Testis (tissue), 2 donors: ENCODE measurements around the gene ACBD5.

Experiments
- POLR2A ChIP-seq: fragments of 450-650 bp; IDR thresholded peaks from one replicate; pipeline ENCODE4 v1.6.1; 2017; ENCODE audit warnings: antibody characterized with exemption, mild to moderate bottlenecking, moderate library complexity
- TF ChIP-seq, protein P1 (sequence below), 3 experiments: fragments of 450-650 bp in 2 of 3; fragments of 200-600 bp in 1 of 3; sonication (generic) in 1 of 3; IDR thresholded peaks; one replicate each; pipeline ENCODE4 v1.5.1; 2016 to 2019; ENCODE audit warnings: antibody characterized with exemption in 3 of 3, mild to moderate bottlenecking in 2 of 3, moderate library complexity in 1 of 3

DNA sequence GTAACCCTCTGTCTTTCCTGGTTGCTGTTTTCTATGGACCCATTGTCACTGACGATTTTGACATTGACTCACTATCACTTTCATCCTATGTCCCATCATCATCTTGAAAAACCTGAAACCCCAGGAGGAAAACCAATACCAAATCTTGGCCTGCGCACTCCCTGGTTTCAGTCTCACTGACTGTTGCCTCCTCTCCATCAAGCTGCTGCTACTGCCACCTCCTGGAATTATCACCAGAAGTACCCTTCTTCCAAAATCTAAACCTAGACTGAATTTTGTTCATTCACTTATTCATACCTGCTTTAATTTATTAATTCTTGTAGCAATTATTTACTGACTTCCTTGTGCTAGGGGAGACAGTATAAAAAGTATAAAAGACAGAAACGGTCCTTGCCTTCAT, 44.5 kb upstream of the ACBD5 start:
- TF ChIP-seq, protein P1, sequence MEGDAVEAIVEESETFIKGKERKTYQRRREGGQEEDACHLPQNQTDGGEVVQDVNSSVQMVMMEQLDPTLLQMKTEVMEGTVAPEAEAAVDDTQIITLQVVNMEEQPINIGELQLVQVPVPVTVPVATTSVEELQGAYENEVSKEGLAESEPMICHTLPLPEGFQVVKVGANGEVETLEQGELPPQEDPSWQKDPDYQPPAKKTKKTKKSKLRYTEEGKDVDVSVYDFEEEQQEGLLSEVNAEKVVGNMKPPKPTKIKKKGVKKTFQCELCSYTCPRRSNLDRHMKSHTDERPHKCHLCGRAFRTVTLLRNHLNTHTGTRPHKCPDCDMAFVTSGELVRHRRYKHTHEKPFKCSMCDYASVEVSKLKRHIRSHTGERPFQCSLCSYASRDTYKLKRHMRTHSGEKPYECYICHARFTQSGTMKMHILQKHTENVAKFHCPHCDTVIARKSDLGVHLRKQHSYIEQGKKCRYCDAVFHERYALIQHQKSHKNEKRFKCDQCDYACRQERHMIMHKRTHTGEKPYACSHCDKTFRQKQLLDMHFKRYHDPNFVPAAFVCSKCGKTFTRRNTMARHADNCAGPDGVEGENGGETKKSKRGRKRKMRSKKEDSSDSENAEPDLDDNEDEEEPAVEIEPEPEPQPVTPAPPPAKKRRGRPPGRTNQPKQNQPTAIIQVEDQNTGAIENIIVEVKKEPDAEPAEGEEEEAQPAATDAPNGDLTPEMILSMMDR (IDR thresholded peaks at IDR 0.05), result no peak
- no peak for TF ChIP-seq POLR2A
